ENCODE data around the gene MEGF9. TPM values are rescaled to one million over a fixed set of nuclear protein-coding genes. Genes with fewer than 3 reads are reported as not detected.

Gene MEGF9
- total RNA-seq, 3 donors from 2014 or later = 6.3 to 16.7 (median 9.3) TPM

DNA sequence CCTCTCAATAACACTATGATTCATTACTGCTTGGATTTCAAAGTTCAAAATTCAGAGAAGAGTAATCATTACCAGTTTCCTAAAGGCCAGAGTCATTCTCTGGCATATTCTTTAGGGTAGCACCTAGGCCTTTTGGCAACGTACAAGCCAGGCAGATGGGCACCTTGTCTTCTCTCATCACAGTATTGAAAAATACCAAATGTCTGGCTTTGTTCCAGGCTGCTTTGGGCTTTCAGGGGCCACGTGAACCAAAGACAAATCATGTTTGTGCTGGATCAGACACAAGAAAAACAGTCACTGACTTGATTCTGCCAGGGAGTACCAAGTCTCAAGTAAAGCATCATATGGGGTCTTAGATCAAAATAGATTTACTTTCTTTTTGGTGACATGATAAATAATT lies 15.5 kb downstream of the MEGF9 start:
- Histone ChIP-seq H3K4me1 (ENCODE audit: low read depth) (no peaks in the 10 kb centered on the region), H3K36me3 (ENCODE audit: low read depth) (no peaks in the 10 kb centered on the region), H3K4me3 (no peak overlapping the region), H3K9me3 (no peaks in the 10 kb centered on the region)
- no peak for DNase-seq
- ATAC-seq = no peak
- intact Hi-C loops (cut with DNase I, micrococcal nuclease) = no loop called here
- TF ChIP-seq, protein P1, sequence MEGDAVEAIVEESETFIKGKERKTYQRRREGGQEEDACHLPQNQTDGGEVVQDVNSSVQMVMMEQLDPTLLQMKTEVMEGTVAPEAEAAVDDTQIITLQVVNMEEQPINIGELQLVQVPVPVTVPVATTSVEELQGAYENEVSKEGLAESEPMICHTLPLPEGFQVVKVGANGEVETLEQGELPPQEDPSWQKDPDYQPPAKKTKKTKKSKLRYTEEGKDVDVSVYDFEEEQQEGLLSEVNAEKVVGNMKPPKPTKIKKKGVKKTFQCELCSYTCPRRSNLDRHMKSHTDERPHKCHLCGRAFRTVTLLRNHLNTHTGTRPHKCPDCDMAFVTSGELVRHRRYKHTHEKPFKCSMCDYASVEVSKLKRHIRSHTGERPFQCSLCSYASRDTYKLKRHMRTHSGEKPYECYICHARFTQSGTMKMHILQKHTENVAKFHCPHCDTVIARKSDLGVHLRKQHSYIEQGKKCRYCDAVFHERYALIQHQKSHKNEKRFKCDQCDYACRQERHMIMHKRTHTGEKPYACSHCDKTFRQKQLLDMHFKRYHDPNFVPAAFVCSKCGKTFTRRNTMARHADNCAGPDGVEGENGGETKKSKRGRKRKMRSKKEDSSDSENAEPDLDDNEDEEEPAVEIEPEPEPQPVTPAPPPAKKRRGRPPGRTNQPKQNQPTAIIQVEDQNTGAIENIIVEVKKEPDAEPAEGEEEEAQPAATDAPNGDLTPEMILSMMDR (IDR thresholded peaks at IDR 0.05) = no peak

DNA sequence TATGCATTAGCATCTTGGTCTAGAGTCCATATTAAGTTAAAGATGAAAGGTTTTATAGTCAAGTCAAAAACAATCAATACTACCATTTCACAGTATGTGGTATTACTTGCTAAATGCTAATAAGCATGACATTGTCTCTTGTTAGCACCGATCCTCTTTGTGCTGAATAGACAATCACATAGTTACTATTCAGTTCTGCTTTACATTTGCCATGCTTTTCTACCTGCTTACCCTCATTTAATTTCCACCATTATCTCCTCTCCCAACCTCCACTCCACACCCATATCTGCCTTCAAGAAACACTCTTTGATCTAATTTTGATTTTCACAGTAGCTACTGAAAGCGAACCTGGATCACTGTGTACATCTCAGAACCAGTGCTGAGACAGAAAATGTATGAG lies 16.8 kb downstream of the MEGF9 start:
- Histone ChIP-seq H3K36me3 (ENCODE audit: low read depth) (no peaks in the 10 kb centered on the region), H3K4me3 (no peak overlapping the region), H3K4me1 (ENCODE audit: low read depth) (no peaks in the 10 kb centered on the region), H3K9me3 (no peaks in the 10 kb centered on the region)
- intact Hi-C loops (cut with DNase I, micrococcal nuclease) = no loop called here
- TF ChIP-seq, protein P1 (IDR thresholded peaks at IDR 0.05) = no peak
- DNase-seq (no peak), ATAC-seq (no peak)

DNA sequence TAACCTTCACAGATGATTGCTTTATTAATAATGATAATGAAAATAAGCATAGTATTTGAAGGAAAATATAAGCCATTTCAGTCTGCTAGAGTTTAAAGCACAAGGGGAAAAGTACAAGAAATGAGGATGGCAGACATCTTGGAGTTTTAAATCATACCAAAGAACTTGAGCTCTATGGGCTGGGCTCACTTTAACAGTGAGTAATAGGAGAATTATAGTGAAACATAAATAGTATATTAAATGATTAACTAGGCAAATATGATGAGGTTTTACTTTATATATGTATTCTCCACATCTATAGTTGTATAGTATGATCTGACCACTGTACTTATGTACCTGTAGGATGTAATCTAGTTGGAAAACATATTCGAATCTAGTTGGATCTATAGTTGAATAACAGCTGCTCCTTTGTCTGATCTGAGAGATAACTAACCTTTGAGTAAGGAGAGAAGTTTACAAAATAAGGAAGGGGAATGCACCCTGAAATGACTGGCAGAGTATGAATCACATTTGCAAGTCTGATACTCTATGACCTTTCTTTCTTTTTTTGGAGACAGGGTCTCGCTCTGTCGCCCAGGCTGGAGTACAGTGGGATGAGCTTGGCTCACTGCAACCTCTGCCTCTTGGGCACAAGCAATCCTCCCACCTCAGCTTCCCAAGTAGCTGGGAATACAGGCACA lies 17.6 kb downstream of the MEGF9 start:
- no peaks in the 10 kb centered on the region for H3K36me3 ChIP-seq (ENCODE audit: low read depth)
- intact Hi-C loops (cut with DNase I, micrococcal nuclease) = no loop called here
- TF ChIP-seq, protein P1 (IDR thresholded peaks at IDR 0.05) = no peak
- no peaks in the 10 kb centered on the region for H3K9me3 ChIP-seq
- H3K4me1 ChIP-seq (ENCODE audit: low read depth) = no peaks in the 10 kb centered on the region
- DNase-seq (no peak), ATAC-seq (no peak)
- H3K4me3 ChIP-seq = no peak overlapping the region

DNA sequence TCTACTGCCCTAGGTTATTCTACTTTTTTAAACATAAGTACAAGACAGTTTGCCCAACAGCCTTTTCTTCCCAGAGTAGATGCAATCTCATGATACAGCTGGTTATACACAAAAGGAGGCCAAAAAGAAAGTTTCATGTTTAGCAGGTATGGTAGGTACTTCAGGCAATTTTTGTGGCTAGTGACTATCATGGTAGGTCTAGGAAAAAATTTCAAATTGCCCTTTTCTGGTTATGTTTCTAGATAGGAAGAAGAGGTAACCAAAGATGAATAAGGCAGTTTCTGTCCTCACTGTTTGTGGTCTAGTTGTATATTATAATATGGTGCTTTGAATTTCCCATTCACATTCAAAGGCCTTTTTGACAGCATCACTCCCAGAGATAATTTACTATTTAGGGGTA lies 19.7 kb downstream of the MEGF9 start:
- intact Hi-C loops (cut with DNase I, micrococcal nuclease) = no loop called here
- no peak for ATAC-seq

DNA sequence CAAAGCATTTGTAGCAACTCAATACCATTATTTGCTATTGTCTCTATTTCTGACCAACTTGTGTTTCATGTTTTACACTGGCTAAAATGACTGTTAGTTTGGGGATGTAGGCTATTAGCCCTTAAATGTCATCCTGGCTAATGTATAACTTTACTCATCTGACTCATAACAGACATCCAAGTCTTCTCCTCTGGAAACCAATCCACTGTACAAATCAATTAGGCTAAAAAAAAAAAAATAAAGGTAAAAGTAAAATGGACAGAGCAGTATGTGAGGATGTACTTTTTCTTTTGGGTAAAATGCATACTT lies 20.6 kb downstream of the MEGF9 start:
- DNase-seq = no peak
- Histone ChIP-seq H3K9me3 (no peaks in the 10 kb centered on the region), H3K4me3 (no peak overlapping the region), H3K4me1 (ENCODE audit: low read depth) (no peaks in the 10 kb centered on the region), H3K36me3 (ENCODE audit: low read depth) (no peaks in the 10 kb centered on the region)
- intact Hi-C loops (cut with DNase I, micrococcal nuclease) = no loop called here
- TF ChIP-seq, protein P1 (IDR thresholded peaks at IDR 0.05) = no peak
- ATAC-seq = no peak

More for the DNA sequence above, 19.7 kb downstream of the MEGF9 start:
- no peak overlapping the region for H3K4me3 ChIP-seq
- TF ChIP-seq, protein P1 (IDR thresholded peaks at IDR 0.05) = no peak
- DNase-seq = no peak
- no peaks in the 10 kb centered on the region for H3K4me1 ChIP-seq (ENCODE audit: low read depth)
- H3K9me3 ChIP-seq = no peaks in the 10 kb centered on the region
- H3K36me3 ChIP-seq (ENCODE audit: low read depth) = no peaks in the 10 kb centered on the region
